Epithelial cell of umbilical artery (primary cell): ENCODE results near the gene SEC16A. TPM values are rescaled to one million over a fixed set of nuclear protein-coding genes. Genes with fewer than 3 reads are reported as not detected.

Experiments used
- total RNA-seq: library from RNA; depleted of rRNA; stranded (reverse); fragments of >200 nt; gene quantifications from 2 replicates; pipeline ENCODE4 v1.2.3, GENCODE V29; 2014

The SEC16A gene, protein sequence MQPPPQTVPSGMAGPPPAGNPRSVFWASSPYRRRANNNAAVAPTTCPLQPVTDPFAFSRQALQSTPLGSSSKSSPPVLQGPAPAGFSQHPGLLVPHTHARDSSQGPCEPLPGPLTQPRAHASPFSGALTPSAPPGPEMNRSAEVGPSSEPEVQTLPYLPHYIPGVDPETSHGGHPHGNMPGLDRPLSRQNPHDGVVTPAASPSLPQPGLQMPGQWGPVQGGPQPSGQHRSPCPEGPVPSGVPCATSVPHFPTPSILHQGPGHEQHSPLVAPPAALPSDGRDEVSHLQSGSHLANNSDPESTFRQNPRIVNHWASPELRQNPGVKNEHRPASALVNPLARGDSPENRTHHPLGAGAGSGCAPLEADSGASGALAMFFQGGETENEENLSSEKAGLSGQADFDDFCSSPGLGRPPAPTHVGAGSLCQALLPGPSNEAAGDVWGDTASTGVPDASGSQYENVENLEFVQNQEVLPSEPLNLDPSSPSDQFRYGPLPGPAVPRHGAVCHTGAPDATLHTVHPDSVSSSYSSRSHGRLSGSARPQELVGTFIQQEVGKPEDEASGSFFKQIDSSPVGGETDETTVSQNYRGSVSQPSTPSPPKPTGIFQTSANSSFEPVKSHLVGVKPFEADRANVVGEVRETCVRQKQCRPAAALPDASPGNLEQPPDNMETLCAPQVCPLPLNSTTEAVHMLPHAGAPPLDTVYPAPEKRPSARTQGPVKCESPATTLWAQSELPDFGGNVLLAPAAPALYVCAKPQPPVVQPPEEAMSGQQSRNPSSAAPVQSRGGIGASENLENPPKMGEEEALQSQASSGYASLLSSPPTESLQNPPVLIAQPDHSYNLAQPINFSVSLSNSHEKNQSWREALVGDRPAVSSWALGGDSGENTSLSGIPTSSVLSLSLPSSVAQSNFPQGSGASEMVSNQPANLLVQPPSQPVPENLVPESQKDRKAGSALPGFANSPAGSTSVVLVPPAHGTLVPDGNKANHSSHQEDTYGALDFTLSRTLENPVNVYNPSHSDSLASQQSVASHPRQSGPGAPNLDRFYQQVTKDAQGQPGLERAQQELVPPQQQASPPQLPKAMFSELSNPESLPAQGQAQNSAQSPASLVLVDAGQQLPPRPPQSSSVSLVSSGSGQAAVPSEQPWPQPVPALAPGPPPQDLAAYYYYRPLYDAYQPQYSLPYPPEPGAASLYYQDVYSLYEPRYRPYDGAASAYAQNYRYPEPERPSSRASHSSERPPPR (N-terminal part only)
- total RNA-seq = 13.1 and 15.3 TPM in 2 replicates

DNA sequence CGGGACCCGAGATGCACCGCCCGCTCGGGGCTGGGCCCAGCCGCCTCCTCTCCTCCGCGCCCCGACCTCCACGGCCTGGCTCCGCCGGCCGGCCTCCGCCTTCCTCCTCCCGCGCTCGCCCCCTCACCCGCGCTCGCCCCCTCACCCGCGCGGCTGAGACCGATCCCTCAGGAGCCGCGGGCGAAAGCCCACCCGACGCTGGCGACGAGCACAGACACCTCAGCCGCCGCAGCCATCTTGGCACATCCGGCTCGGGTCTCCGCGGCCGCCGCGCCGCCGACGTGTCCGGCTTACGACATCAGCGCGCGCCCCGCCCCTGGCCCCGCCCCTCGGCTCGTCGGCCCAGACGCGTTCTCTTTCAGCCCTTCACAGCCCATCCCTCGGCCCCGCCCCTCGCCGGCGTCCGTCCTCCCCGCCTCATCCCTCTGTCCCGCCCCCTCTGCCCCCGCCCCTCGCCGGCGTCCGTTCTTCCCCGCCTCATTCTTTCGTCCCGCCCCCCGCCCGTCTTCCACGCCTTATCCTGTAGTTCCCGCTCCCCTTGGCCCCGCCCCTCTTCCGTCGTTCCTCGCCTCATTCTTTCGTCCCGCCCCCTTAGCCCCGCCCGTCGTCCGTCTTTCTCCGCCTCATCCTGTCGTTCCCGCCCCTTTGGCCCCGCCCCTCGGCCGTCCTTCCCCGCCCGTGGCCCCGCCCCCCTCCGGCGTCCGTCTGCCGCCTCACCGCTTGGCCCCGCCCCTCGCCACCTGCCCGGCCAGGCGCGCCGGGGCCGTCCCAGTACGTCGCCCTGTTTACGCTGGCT, at the start of gene SEC16A:
SEC16A (minus strand) TSS at position 248 of the 796 bp plus-strand sequence. CDS start 5,425 bp downstream, outside the sequence.

DNA sequence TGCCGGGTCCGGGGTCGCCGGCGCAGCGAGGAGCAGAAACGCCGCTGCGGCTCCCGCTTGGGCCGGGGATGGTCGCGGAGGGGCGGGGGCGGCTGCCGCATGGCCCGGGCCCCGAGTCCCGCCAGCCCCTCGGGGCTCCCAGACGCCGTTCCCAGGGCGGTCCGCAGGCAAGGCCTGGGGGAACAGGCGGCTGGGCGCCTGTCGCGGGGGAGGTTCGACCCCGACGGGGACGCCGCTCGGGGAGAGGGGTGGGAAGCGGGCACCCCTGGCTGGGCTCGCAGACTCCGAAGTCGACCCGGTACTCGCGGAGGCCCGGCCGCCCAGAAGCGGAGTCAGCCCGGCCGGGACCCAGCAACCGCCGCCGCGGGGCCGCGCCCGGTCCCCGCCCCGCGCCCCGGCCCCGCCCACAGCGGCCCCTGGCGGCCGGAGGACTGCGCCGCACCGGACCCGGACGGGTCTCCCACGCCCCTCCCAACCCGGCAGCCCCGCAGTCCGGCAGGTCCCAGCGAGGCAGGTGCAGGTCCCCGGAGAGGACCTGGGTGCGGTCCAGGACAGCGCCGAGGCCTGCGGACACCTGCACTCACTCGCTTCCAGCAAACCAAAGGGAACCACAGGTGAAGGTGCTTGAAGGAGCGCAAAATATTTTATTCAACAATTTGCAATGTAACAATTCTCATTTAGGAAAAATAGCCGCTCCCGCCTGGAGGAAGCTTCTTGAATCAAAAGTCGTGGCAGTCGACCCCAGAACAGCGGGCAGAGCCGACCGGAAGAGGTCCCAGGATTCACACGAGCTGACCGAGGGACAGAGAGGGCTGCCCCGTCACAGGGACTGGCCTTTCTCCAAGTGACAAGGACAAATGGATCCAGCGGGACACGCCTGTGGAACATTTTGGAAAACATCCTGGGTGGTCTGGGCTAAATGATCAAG, 43.1 kb downstream of the SEC16A start, which contains the start of gene INPP5E:
INPP5E (minus strand) TSS at position 365 of the 928 bp plus-strand sequence. CDS start 426 bp downstream, outside the sequence.

GRCh38 chr9:136410500-136411287, 72.1 kb downstream of the SEC16A start, which contains the start of the genes ENTR1 and PMPCA:
Gene ENTR1, minus strand, starts transcription at chr9:136410614. Its CDS starts 217 bp downstream, at chr9:136410397.
Gene PMPCA, plus strand, starts transcription at chr9:136410658. Its CDS starts 11 bp downstream, at chr9:136410669.

GRCh38 chr9:136400038-136400834, 82.6 kb downstream of the SEC16A start, which contains the start of gene SNAPC4:
Gene SNAPC4, minus strand, starts transcription at chr9:136400170. Its CDS starts 1,742 bp downstream, at chr9:136398428.

Other genes starting within 250 kb of the SEC16A start
- gene QSOX2, start 237.2 kb downstream of the SEC16A start, total RNA-seq = 11.7 and 16.9 TPM in 2 replicates
- gene CCDC187, start 178.9 kb downstream of the SEC16A start, total RNA-seq = not detected in 2 replicates
- 27.9 and 29.6 TPM in 2 replicates for gene GPSM1, start 155.5 kb downstream of the SEC16A start, total RNA-seq
- 15.5 and 29.9 TPM in 2 replicates for gene DNLZ, start 119.3 kb downstream of the SEC16A start, total RNA-seq
- gene CARD9, start 109.4 kb downstream of the SEC16A start, total RNA-seq = 0.32 and 2.6 TPM in 2 replicates
- gene SNAPC4, start 82.9 kb downstream of the SEC16A start, total RNA-seq = 9.0 and 12.3 TPM in 2 replicates
- gene ENTR1, start 72.4 kb downstream of the SEC16A start, total RNA-seq = 30.2 and 32.2 TPM in 2 replicates
- gene PMPCA, start 72.4 kb downstream of the SEC16A start, total RNA-seq = 60.7 and 65.8 TPM in 2 replicates
- 5.0 and 5.8 TPM in 2 replicates for gene INPP5E, start 43.2 kb downstream of the SEC16A start, total RNA-seq
- 69.9 and 99.1 TPM in 2 replicates for gene NOTCH1, start 63.0 kb upstream of the SEC16A start, total RNA-seq
- 532 and 626 TPM in 2 replicates for gene EGFL7, start 179.9 kb upstream of the SEC16A start, total RNA-seq
- gene AGPAT2, start 204.4 kb upstream of the SEC16A start, total RNA-seq = 33.3 and 37.7 TPM in 2 replicates
- gene DIPK1B, start 229.5 kb upstream of the SEC16A start, total RNA-seq = 171 and 201 TPM in 2 replicates